Measurements from ENCODE around the gene NRG3.

NRG3 gene

DNA sequence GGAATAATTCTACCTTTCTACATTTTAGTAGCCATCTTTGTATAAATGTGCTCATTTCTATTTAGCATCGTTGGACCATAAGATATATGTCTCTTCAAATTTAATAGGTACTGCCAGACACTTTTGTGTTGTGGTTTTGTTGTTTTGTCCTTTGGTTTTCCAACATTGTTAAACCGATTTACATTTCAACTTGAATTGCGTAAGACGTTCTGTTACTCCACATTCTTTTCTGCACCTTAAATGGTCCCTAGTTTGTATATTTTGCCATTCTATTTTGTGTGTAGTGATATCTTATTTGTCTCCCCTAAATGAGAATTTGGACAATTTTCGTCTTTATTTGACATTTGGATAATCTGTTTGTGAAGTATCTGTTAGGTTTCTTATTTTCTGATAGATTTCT, 1015.6 kb downstream of the NRG3 start:
- H3K36me3 ChIP-seq (ENCODE audit: insufficient read depth, low read length) = no peaks in the 10 kb centered on the region
- H3K4me1 ChIP-seq (ENCODE audit: control insufficient read depth, insufficient read depth, low read length) = no peaks in the 10 kb centered on the region
- H3K9me3 ChIP-seq (replicated peaks; ENCODE audit: low read length) = no peaks in the 10 kb centered on the region
- H3K4me3 ChIP-seq (ENCODE audit: low read length) = no peak overlapping the region
- H3K27me3 ChIP-seq (ENCODE audit: control insufficient read depth, insufficient read depth, low read length) = no peaks in the 10 kb centered on the region
- no peak overlapping the region for H3K4me2 ChIP-seq (ENCODE audit: low read length)
- H3K9ac ChIP-seq (ENCODE audit: low read depth, low read length) = no peak overlapping the region

DNA sequence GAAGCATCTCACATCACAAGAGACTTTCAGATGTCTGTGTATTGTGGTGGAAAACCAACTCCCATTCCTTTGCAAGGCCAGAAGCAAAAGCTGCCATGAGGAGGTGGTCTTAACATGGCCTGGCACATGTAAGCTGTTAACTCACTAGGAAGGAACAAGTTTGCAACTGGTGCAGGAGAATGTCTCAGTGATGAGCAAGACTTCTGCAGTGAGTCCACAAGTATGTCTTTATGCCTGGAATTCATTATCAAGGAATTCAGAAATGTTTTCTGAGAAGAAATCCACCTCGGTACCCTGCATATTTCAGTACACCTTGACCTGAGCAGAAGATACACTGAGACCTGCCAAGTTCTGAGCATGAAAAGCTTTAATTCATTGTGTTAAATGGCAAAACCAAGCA, 1033.1 kb downstream of the NRG3 start:
- no peak overlapping the region for H3K9ac ChIP-seq (ENCODE audit: low read depth, low read length)
- no peaks in the 10 kb centered on the region for H3K9me3 ChIP-seq (replicated peaks; ENCODE audit: low read length)
- no peaks in the 10 kb centered on the region for H3K36me3 ChIP-seq (ENCODE audit: insufficient read depth, low read length)
- H3K4me1 ChIP-seq (ENCODE audit: control insufficient read depth, insufficient read depth, low read length) = no peaks in the 10 kb centered on the region
- no peak overlapping the region for H3K4me3 ChIP-seq (ENCODE audit: low read length)
- H3K27me3 ChIP-seq (ENCODE audit: control insufficient read depth, insufficient read depth, low read length) = no peaks in the 10 kb centered on the region
- no peak overlapping the region for H3K4me2 ChIP-seq (ENCODE audit: low read length)

DNA sequence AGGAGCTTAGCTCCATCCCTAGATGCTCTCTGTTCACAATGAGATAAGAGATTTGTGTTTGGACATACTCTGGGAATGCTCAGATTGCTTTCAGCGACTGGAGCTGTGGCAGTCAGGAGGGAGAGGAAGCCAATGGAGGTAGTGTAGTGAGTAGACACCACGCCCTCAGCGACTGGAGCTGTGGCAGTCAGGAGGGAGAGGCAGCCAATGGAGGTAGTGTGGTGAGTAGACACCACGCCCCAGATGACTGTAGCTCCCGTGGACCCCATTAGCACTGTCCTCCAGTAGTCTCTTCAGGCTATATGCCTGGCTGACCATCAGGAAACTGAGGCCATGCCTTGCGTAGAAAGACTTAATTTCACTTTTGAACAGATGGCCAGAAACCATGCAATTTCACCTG, 1033.8 kb downstream of the NRG3 start:
- Histone ChIP-seq H3K9ac (ENCODE audit: low read depth, low read length) (no peak overlapping the region), H3K27me3 (ENCODE audit: control insufficient read depth, insufficient read depth, low read length) (no peaks in the 10 kb centered on the region), H3K4me1 (ENCODE audit: control insufficient read depth, insufficient read depth, low read length) (no peaks in the 10 kb centered on the region), H3K9me3 (replicated peaks; ENCODE audit: low read length) (no peaks in the 10 kb centered on the region), H3K4me3 (ENCODE audit: low read length) (no peak overlapping the region), H3K4me2 (ENCODE audit: low read length) (no peak overlapping the region), H3K36me3 (ENCODE audit: insufficient read depth, low read length) (no peaks in the 10 kb centered on the region)

DNA sequence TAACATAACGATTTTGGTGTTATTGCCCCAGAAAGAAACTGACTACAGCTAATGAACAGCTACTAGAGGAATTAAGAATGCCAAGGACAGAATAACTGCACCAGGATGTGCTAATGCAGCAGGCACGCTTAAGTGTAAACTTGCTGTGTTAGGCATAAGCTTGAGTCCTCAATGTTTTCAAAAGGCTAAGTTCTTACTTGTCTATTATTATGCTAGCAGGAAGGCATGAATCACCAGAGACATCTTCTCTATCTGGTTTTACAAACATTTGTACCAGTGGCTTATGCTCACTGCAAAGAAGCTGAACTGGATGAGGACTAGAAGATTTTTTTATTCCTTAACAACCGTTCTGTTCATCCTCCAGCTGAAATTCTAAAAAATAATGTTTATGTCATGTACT, 1035.3 kb downstream of the NRG3 start:
- H3K4me2 ChIP-seq (ENCODE audit: low read length) = no peak overlapping the region
- no peaks in the 10 kb centered on the region for H3K27me3 ChIP-seq (ENCODE audit: control insufficient read depth, insufficient read depth, low read length)
- no peaks in the 10 kb centered on the region for H3K9me3 ChIP-seq (replicated peaks; ENCODE audit: low read length)
- no peaks in the 10 kb centered on the region for H3K4me1 ChIP-seq (ENCODE audit: control insufficient read depth, insufficient read depth, low read length)
- H3K36me3 ChIP-seq (ENCODE audit: insufficient read depth, low read length) = no peaks in the 10 kb centered on the region
- no peak overlapping the region for H3K4me3 ChIP-seq (ENCODE audit: low read length)
- H3K9ac ChIP-seq (ENCODE audit: low read depth, low read length) = no peak overlapping the region

DNA sequence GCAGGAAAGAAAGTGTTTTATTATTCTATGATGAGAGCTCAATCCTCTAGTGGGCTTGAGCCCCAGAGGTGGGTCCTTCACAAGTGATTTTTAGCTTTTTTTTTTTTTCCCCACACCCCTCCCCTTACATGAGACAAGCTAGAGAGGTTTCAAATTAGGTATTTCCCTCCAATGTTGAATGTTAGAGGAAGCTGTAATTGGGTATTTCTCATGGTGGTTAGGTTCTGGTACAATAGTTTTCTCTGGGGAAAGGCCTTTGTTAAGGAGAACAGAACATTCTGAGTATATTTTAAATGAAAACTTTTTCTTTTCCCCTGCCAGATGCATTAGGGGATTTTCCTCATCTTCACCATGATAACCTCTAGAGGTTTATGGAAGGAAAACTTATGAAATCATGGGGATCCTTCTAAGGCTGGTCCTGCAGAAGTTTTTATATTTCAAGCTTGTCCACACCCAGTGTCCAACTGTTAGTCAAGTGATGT, 1039.7 kb downstream of the NRG3 start:
- Histone ChIP-seq H3K9me3 (replicated peaks; ENCODE audit: low read length) (no peaks in the 10 kb centered on the region), H3K4me2 (ENCODE audit: low read length) (no peak overlapping the region), H3K4me3 (ENCODE audit: low read length) (no peak overlapping the region), H3K9ac (ENCODE audit: low read depth, low read length) (no peak overlapping the region), H3K4me1 (ENCODE audit: control insufficient read depth, insufficient read depth, low read length) (no peaks in the 10 kb centered on the region), H3K36me3 (ENCODE audit: insufficient read depth, low read length) (no peaks in the 10 kb centered on the region), H3K27me3 (ENCODE audit: control insufficient read depth, insufficient read depth, low read length) (no peaks in the 10 kb centered on the region)

DNA sequence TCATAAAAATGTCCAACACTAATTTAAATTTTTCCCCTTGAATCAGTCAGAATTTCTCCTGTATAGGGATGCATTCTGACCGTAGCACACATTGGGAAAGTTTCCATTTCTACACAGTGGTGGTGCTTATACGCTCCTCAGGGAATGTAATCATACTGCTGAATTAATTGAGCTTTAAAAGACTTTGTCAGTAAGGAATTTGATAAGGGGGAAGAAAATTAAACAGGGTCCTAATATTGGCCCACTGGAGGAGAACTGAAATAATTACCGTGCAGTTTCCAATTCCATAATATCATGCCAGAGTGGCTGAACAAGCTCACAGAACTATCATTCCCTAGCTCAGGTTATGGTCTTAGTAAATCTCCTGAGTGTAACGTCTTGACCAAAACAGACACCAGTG, 1041.9 kb downstream of the NRG3 start:
- H3K4me3 ChIP-seq (ENCODE audit: low read length) = no peak overlapping the region
- no peak overlapping the region for H3K4me2 ChIP-seq (ENCODE audit: low read length)
- H3K27me3 ChIP-seq (ENCODE audit: control insufficient read depth, insufficient read depth, low read length) = no peaks in the 10 kb centered on the region
- H3K9me3 ChIP-seq (replicated peaks; ENCODE audit: low read length) = no peaks in the 10 kb centered on the region
- H3K4me1 ChIP-seq (ENCODE audit: control insufficient read depth, insufficient read depth, low read length) = no peaks in the 10 kb centered on the region
- no peaks in the 10 kb centered on the region for H3K36me3 ChIP-seq (ENCODE audit: insufficient read depth, low read length)
- H3K9ac ChIP-seq (ENCODE audit: low read depth, low read length) = no peak overlapping the region

DNA sequence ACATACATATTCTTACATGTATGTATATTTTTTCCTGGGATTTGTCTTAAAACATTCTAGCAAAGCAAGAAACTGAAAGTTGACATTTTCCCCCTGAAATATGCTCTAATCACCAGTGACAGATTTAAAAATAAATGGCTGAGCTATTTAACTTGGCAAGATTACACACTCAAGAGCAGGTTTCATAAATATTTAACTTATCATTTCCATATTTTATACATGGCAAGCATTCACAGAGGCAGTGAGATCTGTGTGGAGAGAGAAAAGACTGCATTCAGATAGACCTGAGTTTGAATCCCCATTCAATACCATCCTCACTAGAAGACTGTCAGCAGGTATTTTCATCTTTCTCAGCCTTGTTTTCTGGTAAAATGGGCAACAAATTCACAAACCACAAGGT, 1043.0 kb downstream of the NRG3 start:
- H3K4me2 ChIP-seq (ENCODE audit: low read length) = no peak overlapping the region
- H3K36me3 ChIP-seq (ENCODE audit: insufficient read depth, low read length) = no peaks in the 10 kb centered on the region
- no peak overlapping the region for H3K4me3 ChIP-seq (ENCODE audit: low read length)
- no peaks in the 10 kb centered on the region for H3K4me1 ChIP-seq (ENCODE audit: control insufficient read depth, insufficient read depth, low read length)
- H3K9ac ChIP-seq (ENCODE audit: low read depth, low read length) = no peak overlapping the region
- no peaks in the 10 kb centered on the region for H3K27me3 ChIP-seq (ENCODE audit: control insufficient read depth, insufficient read depth, low read length)
- H3K9me3 ChIP-seq (replicated peaks; ENCODE audit: low read length) = no peaks in the 10 kb centered on the region

DNA sequence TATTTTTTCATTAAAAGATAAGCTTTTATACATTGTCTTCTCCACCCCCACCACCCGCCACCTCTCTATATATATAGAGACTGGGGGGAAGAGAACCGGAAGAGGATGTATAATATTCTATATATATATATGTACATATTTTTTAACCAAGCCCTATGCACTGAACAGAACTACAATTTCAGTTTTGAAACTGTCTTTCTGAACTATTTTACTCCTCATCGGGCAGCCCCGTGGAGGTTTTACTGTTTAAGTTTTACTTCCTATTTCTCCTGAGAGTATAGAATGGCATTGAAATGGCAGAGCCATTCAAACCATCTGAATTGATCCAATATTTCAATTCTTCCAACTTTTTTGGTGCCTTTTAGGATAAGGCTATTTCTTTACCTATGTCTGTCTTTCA, 1047.1 kb downstream of the NRG3 start:
- Histone ChIP-seq H3K36me3 (ENCODE audit: insufficient read depth, low read length) (no peaks in the 10 kb centered on the region), H3K4me2 (ENCODE audit: low read length) (no peak overlapping the region), H3K27me3 (ENCODE audit: control insufficient read depth, insufficient read depth, low read length) (no peaks in the 10 kb centered on the region), H3K4me3 (ENCODE audit: low read length) (no peak overlapping the region), H3K9ac (ENCODE audit: low read depth, low read length) (no peak overlapping the region), H3K9me3 (replicated peaks; ENCODE audit: low read length) (no peaks in the 10 kb centered on the region), H3K4me1 (ENCODE audit: control insufficient read depth, insufficient read depth, low read length) (no peaks in the 10 kb centered on the region)

DNA sequence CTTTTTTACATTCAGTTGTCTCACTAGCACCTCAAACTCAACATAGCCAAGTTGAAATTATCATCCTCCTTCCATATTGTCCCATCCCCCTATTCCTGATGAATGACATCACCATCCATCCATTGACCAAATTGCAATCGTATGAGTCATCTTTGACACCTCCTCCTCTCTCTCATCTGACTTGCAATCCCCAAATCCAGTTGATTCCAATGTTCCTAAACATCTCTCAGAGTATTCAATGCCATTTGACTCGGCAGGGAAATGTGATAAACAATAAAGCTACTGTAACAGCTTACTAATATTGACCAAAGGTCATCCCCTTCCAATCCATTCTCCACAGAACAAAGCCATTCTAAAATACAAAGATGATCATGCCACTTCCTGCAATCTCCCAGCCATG, 1047.8 kb downstream of the NRG3 start:
- no peaks in the 10 kb centered on the region for H3K36me3 ChIP-seq (ENCODE audit: insufficient read depth, low read length)

DNA sequence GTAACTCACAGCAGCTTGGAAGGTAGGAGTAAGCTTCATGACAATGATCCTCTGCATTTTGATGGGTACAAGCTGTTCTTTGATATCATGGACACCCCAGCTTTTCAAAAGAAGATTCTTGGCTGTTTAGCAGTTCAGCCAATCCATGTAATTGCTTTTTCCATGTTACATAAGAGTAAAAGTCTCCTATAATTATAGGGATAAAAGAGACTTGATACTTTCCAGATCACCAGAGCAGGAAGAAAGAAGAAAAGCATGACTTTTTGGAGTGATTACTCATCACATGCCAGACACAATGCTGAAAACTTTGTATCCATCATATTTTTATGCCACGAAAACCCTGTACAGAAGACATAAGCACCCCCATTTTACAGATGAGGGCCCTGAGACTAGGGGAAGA, 1049.7 kb downstream of the NRG3 start:
- Histone ChIP-seq H3K4me2 (ENCODE audit: low read length) (no peak overlapping the region), H3K27me3 (ENCODE audit: control insufficient read depth, insufficient read depth, low read length) (no peaks in the 10 kb centered on the region), H3K9me3 (replicated peaks; ENCODE audit: low read length) (no peaks in the 10 kb centered on the region), H3K4me1 (ENCODE audit: control insufficient read depth, insufficient read depth, low read length) (no peaks in the 10 kb centered on the region), H3K36me3 (ENCODE audit: insufficient read depth, low read length) (no peaks in the 10 kb centered on the region), H3K9ac (ENCODE audit: low read depth, low read length) (no peak overlapping the region), H3K4me3 (ENCODE audit: low read length) (no peak overlapping the region)

More for the DNA sequence above, 1047.8 kb downstream of the NRG3 start:
- Histone ChIP-seq H3K9ac (ENCODE audit: low read depth, low read length) (no peak overlapping the region), H3K4me2 (ENCODE audit: low read length) (no peak overlapping the region), H3K4me3 (ENCODE audit: low read length) (no peak overlapping the region), H3K9me3 (replicated peaks; ENCODE audit: low read length) (no peaks in the 10 kb centered on the region), H3K4me1 (ENCODE audit: control insufficient read depth, insufficient read depth, low read length) (no peaks in the 10 kb centered on the region), H3K27me3 (ENCODE audit: control insufficient read depth, insufficient read depth, low read length) (no peaks in the 10 kb centered on the region)

DNA sequence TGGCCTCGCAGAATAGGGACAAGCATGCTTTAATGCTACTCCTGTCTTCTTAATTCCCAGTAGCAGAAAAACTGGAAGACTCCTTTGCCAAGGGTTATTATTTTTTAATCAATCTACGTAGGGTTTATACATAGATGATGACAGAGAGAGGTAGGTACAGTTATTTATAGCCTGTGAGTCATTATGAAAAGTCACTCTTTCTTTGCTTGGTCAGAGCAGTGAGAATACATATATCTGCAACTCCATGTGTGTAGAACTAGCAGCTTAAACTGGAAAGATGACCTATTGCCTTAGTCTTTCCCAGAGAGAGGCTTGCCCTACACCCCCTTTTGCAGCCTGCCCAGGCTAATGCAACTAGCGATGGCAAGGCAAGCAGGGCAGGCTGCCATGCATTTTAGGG, 1050.6 kb downstream of the NRG3 start:
- no peak overlapping the region for H3K4me3 ChIP-seq (ENCODE audit: low read length)
- H3K4me1 ChIP-seq (ENCODE audit: control insufficient read depth, insufficient read depth, low read length) = no peaks in the 10 kb centered on the region

DNA sequence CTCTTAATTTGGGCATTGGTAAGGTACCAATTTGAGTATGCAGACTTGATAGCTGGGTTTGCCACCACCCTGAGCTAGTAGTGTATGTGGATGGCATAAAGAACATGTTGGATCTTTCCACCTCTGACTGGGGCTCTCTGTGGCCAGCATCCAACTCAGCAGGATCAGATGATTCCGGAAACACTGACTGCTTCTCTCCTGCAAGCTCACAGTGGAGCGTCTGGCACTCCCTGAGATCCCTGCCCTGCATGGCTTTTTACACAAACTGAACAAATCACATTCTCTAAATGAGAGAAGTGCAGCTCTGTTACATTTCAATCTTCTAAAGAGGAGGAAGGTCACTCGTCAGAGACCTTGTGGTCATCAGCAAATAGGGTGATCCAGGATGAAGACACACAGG, 1057.5 kb downstream of the NRG3 start:
- Histone ChIP-seq H3K4me3 (ENCODE audit: low read length) (no peak overlapping the region), H3K9ac (ENCODE audit: low read depth, low read length) (no peak overlapping the region), H3K9me3 (replicated peaks; ENCODE audit: low read length) (no peaks in the 10 kb centered on the region), H3K27me3 (ENCODE audit: control insufficient read depth, insufficient read depth, low read length) (no peaks in the 10 kb centered on the region), H3K36me3 (ENCODE audit: insufficient read depth, low read length) (no peaks in the 10 kb centered on the region), H3K4me2 (ENCODE audit: low read length) (no peak overlapping the region), H3K4me1 (ENCODE audit: control insufficient read depth, insufficient read depth, low read length) (no peaks in the 10 kb centered on the region)

More for the DNA sequence above, 1050.6 kb downstream of the NRG3 start:
- Histone ChIP-seq H3K36me3 (ENCODE audit: insufficient read depth, low read length) (no peaks in the 10 kb centered on the region), H3K4me2 (ENCODE audit: low read length) (no peak overlapping the region), H3K9me3 (replicated peaks; ENCODE audit: low read length) (no peaks in the 10 kb centered on the region), H3K27me3 (ENCODE audit: control insufficient read depth, insufficient read depth, low read length) (no peaks in the 10 kb centered on the region), H3K9ac (ENCODE audit: low read depth, low read length) (no peak overlapping the region)

All from skeletal muscle satellite cell (primary cell).